Measurements from ENCODE around the gene FAU.

Gene FAU

DNA sequence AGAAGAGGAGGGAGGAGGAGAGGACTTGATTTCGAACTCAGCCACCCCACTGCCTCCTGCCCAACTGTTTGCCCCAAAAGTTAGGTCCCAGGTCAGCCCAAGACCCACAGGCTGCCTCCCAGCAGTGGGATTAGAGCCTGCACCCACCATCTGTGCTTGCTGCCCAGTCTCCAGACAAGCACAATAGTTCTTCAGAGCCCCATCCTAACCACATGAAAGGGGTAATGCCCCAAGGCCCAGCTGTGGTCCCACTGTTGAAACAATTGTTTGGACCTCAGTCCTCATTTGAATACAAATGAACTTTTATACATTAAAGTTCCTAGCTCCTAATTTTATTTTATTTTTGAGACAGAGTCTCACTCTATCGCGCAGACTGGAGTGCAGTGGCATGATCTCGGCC is 31.3 kb downstream of the FAU start:
- FAIRE-seq (no peak), DNase-seq (ENCODE audit: insufficient read length, low spot score) (no peak)
- TF ChIP-seq, protein P1, sequence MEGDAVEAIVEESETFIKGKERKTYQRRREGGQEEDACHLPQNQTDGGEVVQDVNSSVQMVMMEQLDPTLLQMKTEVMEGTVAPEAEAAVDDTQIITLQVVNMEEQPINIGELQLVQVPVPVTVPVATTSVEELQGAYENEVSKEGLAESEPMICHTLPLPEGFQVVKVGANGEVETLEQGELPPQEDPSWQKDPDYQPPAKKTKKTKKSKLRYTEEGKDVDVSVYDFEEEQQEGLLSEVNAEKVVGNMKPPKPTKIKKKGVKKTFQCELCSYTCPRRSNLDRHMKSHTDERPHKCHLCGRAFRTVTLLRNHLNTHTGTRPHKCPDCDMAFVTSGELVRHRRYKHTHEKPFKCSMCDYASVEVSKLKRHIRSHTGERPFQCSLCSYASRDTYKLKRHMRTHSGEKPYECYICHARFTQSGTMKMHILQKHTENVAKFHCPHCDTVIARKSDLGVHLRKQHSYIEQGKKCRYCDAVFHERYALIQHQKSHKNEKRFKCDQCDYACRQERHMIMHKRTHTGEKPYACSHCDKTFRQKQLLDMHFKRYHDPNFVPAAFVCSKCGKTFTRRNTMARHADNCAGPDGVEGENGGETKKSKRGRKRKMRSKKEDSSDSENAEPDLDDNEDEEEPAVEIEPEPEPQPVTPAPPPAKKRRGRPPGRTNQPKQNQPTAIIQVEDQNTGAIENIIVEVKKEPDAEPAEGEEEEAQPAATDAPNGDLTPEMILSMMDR (IDR thresholded peaks at IDR 0.05; ENCODE audit: insufficient read depth, missing control alignments) = no peak

- no peak for FAIRE-seq
Measured at GRCh38 chr11:65089621-65090020, 32.3 kb downstream of the FAU start.

DNA sequence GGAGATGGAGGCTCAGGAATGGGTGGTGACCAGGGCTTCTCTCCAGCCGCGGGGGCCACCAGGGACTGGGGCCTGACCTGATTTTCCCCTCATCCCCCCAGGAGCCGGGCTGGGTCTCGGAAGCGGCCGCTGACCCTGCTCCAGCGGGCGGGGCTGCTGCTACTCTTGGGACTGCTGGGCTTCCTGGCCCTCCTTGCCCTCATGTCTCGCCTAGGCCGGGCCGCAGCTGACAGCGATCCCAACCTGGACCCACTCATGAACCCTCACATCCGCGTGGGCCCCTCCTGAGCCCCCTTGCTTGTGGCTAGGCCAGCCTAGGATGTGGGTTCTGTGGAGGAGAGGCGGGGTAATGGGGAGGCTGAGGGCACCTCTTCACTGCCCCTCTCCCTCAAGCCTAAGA is 34.1 kb downstream of the FAU start:
- TF ChIP-seq, protein P1 (IDR thresholded peaks at IDR 0.05; ENCODE audit: insufficient read depth, missing control alignments) = no peak
- FAIRE-seq (no peak), DNase-seq (ENCODE audit: insufficient read length, low spot score) (no peak)

More at GRCh38 chr11:65089621-65090020, 32.3 kb downstream of the FAU start:
- DNase-seq (ENCODE audit: insufficient read length, low spot score) = no peak
- TF ChIP-seq, protein P1 (IDR thresholded peaks at IDR 0.05; ENCODE audit: insufficient read depth, missing control alignments) = no peak

GRCh38 chr11:65087216-65087615 is 34.7 kb downstream of the FAU start:
- TF ChIP-seq, protein P1 (IDR thresholded peaks at IDR 0.05; ENCODE audit: insufficient read depth, missing control alignments) = no peak
- no peak for FAIRE-seq

DNA sequence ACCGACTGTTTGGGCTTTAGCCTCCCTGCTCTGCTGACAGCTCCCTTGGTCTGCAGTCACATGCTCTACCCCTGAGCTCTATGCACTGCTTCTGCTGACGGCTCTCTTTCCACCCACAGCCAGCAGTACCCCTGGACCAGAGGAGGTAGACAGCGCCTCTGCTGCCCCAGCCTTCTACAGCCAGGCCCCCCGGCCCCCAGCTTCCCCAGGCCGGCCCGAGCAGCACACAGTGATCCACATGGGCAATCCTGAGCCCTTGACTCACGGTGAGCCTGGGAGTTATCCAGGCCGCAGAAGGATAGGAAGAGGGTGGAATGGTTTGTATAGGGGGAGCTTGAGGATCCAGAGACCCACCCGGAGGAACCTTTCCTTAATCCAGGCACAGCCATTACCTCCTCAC is 35.1 kb downstream of the FAU start:
- TF ChIP-seq, protein P1 (IDR thresholded peaks at IDR 0.05; ENCODE audit: insufficient read depth, missing control alignments) = no peak
- DNase-seq (ENCODE audit: insufficient read length, low spot score) (no peak), FAIRE-seq (no peak)

More at GRCh38 chr11:65087216-65087615, 34.7 kb downstream of the FAU start:
- DNase-seq (ENCODE audit: insufficient read length, low spot score) = no peak

DNA sequence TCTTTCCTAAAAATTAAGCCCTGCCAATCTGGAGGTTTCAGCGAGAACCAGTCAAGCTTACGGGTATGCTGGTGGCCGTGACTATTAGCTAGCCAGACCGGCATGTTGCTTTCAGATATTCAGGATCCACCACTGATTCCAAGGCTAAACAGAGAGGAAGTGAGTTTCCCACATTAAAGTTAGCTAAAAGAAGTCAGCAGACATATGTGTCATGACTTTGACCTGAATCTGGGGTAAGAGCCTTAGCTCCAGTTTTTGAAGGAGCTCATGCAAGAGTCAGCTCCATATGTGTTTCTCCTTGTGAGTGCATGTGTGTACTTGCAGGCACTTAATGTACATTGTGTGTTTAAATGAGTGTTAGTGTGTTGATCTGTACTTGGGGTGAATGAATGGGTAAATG is 36.5 kb downstream of the FAU start:
- no peak for DNase-seq (ENCODE audit: insufficient read length, low spot score)
- TF ChIP-seq, protein P1 (IDR thresholded peaks at IDR 0.05; ENCODE audit: insufficient read depth, missing control alignments) = no peak
- no peak for FAIRE-seq

- TF ChIP-seq, protein P1 (IDR thresholded peaks at IDR 0.05; ENCODE audit: insufficient read depth, missing control alignments) = no peak
- DNase-seq (ENCODE audit: insufficient read length, low spot score) (no peak), FAIRE-seq (no peak)
Measured at GRCh38 chr11:65084598-65085375, 37.1 kb downstream of the FAU start.
